Measurements from ENCODE around the gene RCE1.
A peak's percentile ranks its signal among the peaks of the same experiment; 100 is the strongest.

Gene RCE1

GRCh38 chr11:66881451-66881835 is 38.2 kb downstream of the RCE1 start:
- H3K4me3 ChIP-seq (ENCODE audit: low read depth, low read length) = no peak overlapping the region
- in situ Hi-C loops (cut with HindIII; ENCODE audit: low sequenced_read_pairs) = no loop called here
- no peak for DNase-seq (ENCODE audit: low read depth, low spot score)
- no peak for TF ChIP-seq CTCF (IDR thresholded peaks at IDR 0.05; ENCODE audit: low read depth, low read length)

DNA sequence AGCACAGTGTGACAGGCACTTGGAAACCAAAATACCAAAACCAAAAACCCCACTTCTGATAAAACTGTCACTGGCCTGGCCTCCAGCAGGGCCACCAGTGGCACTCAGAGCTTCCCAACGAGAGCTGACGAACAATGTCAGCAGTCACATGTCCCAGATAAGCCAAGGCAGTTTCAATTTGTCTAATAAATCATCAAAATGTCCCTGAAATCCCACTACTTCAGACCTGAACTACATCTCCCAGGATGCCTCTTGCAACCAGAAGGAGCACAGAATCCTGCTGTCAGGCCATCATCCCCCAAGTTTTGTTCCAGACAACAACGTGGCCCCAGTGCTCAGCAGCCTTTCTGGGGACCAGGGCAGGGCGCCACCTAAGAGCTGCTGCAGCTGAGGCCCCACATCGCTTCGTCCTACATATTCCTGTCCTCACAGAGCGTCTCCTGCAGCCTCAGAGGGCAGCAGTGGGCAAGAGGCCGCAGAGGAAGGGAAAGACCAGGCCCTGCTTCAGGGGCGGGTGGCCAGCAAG is 38.7 kb downstream of the RCE1 start:
- no peak for DNase-seq (ENCODE audit: low read depth, low spot score)
- TF ChIP-seq CTCF (IDR thresholded peaks at IDR 0.05; ENCODE audit: low read depth, low read length) = no peak
- in situ Hi-C loops (cut with HindIII; ENCODE audit: low sequenced_read_pairs) = no loop called here
- no peak overlapping the region for H3K4me3 ChIP-seq (ENCODE audit: low read depth, low read length)

DNA sequence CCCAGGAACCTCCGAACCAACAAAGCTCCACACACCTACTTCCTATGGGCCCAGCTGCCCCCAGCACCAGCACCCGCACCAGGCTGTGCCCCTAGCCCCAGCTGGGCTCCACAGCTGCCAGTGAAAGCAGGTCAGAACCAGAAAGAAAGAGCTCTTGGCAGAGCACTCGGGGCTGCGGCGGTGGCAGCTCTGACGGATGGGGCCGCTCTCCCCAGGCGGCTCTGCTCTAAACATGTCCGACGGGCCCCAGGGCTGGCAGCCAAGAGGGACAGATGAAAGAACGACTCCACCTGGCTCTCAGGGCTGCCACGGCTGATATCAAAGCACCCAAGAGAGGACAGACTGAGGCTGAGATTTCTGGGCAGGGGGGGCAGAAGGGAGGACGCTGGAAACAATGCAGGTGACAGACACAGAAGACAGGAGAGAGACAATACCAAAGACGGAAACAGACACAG is 39.3 kb downstream of the RCE1 start:
- H3K4me3 ChIP-seq (ENCODE audit: low read depth, low read length) = no peak overlapping the region
- in situ Hi-C loops (cut with HindIII; ENCODE audit: low sequenced_read_pairs) = no loop called here
- no peak for DNase-seq (ENCODE audit: low read depth, low spot score)
- TF ChIP-seq CTCF (IDR thresholded peaks at IDR 0.05; ENCODE audit: low read depth, low read length) = no peak

- H3K4me3 ChIP-seq (ENCODE audit: low read depth, low read length) = no peak overlapping the region
- in situ Hi-C loops (cut with HindIII; ENCODE audit: low sequenced_read_pairs) = no loop called here
- peak; percentile 74 for TF ChIP-seq CTCF (IDR thresholded peaks at IDR 0.05; ENCODE audit: low read depth, low read length)
- peak; percentile 74 for DNase-seq (ENCODE audit: low read depth, low spot score)
Measured at GRCh38 chr11:66883016-66883965, 40.0 kb downstream of the RCE1 start.

- in situ Hi-C loops (cut with HindIII; ENCODE audit: low sequenced_read_pairs) = no loop called here
- no peak for DNase-seq (ENCODE audit: low read depth, low spot score)
- no peak for TF ChIP-seq CTCF (IDR thresholded peaks at IDR 0.05; ENCODE audit: low read depth, low read length)
- H3K4me3 ChIP-seq (ENCODE audit: low read depth, low read length) = no peak overlapping the region
Measured at GRCh38 chr11:66884443-66884842, 41.2 kb downstream of the RCE1 start.

DNA sequence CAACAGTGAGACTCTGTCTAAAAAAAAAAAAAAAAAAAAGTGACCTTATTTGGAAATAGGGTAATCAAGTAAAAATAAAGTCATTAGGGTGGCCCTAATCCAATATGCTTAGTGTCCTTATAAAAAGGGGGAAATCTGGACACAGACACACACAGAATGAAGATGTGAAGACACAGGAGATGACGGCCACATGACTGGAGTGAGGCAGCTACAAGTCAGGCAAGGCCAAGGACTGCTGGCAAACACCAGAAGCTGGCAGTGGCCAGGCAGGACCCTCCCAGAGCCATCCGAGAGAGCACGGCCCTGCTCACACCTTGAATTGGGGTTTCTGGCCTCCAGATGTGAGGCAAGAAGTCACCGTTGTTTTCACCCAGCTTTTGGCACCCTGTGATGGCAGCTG is 42.2 kb downstream of the RCE1 start:
- TF ChIP-seq CTCF (IDR thresholded peaks at IDR 0.05; ENCODE audit: low read depth, low read length) = no peak
- DNase-seq (ENCODE audit: low read depth, low spot score) = no peak
- H3K4me3 ChIP-seq (ENCODE audit: low read depth, low read length) = no peak overlapping the region
- in situ Hi-C loops (cut with HindIII; ENCODE audit: low sequenced_read_pairs) = no loop called here

Data from astrocyte of the spinal cord (primary cell).